GM12874 (cell line): Measurements from ENCODE around the gene AFF3.

Experiments
- TF ChIP-seq, protein P1 (sequence below): IDR thresholded peaks from 2 replicates; pipeline ENCODE4 v1.5.1; 2011; ENCODE audit warnings: low read depth, mild to moderate bottlenecking, control low read depth, low read length, moderate library complexity; ENCODE audit not compliant: insufficient read depth

The AFF3 gene, protein sequence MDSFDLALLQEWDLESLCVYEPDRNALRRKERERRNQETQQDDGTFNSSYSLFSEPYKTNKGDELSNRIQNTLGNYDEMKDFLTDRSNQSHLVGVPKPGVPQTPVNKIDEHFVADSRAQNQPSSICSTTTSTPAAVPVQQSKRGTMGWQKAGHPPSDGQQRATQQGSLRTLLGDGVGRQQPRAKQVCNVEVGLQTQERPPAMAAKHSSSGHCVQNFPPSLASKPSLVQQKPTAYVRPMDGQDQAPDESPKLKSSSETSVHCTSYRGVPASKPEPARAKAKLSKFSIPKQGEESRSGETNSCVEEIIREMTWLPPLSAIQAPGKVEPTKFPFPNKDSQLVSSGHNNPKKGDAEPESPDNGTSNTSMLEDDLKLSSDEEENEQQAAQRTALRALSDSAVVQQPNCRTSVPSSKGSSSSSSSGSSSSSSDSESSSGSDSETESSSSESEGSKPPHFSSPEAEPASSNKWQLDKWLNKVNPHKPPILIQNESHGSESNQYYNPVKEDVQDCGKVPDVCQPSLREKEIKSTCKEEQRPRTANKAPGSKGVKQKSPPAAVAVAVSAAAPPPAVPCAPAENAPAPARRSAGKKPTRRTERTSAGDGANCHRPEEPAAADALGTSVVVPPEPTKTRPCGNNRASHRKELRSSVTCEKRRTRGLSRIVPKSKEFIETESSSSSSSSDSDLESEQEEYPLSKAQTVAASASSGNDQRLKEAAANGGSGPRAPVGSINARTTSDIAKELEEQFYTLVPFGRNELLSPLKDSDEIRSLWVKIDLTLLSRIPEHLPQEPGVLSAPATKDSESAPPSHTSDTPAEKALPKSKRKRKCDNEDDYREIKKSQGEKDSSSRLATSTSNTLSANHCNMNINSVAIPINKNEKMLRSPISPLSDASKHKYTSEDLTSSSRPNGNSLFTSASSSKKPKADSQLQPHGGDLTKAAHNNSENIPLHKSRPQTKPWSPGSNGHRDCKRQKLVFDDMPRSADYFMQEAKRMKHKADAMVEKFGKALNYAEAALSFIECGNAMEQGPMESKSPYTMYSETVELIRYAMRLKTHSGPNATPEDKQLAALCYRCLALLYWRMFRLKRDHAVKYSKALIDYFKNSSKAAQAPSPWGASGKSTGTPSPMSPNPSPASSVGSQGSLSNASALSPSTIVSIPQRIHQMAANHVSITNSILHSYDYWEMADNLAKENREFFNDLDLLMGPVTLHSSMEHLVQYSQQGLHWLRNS (N-terminal part only)

DNA sequence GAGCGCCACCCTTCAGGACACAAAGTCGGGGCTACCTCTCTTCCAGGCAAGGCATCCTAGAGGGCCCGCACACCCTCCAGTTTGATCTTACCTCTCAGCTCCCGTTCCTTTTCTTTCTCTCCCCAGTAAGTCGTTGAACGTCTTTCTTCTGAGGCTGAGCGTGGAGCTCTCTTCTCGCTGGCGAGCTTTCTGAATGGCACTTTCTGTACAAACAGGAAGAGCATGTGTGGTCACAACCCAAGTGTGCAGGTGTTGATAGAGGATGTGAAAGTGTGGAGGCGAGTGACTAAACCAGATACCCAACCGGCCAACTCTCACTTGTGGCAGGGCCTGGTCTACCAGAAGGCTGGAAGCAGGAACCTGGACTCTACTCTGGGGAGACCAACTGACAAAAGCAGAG is at the start of gene AFF3:
AFF3 (minus strand) TSS at position 198 of the 400 bp plus-strand sequence. CDS start 38,136 bp downstream, outside the sequence.
- TF ChIP-seq, protein P1, sequence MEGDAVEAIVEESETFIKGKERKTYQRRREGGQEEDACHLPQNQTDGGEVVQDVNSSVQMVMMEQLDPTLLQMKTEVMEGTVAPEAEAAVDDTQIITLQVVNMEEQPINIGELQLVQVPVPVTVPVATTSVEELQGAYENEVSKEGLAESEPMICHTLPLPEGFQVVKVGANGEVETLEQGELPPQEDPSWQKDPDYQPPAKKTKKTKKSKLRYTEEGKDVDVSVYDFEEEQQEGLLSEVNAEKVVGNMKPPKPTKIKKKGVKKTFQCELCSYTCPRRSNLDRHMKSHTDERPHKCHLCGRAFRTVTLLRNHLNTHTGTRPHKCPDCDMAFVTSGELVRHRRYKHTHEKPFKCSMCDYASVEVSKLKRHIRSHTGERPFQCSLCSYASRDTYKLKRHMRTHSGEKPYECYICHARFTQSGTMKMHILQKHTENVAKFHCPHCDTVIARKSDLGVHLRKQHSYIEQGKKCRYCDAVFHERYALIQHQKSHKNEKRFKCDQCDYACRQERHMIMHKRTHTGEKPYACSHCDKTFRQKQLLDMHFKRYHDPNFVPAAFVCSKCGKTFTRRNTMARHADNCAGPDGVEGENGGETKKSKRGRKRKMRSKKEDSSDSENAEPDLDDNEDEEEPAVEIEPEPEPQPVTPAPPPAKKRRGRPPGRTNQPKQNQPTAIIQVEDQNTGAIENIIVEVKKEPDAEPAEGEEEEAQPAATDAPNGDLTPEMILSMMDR = no peak

DNA sequence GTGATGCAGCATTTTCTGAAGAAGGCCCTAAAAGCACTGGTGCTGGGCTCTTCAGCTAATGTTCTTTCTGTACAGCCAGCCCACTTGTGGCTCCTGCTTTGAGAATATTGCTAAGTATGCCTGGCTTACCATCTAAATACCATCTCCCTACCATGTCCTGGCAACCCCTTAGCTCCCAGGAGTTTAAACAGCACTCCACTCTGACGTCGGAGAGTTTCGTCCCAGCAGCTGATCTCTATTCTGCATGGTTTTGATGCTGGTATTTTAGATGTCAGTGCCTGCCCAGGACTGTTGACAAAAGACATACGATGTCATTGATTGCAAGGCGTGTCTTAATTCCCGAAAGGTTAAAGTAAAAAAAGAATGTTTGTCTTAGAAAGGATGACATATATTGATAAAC is 47.0 kb upstream of the AFF3 start:
- TF ChIP-seq, protein P1 = no peak

DNA sequence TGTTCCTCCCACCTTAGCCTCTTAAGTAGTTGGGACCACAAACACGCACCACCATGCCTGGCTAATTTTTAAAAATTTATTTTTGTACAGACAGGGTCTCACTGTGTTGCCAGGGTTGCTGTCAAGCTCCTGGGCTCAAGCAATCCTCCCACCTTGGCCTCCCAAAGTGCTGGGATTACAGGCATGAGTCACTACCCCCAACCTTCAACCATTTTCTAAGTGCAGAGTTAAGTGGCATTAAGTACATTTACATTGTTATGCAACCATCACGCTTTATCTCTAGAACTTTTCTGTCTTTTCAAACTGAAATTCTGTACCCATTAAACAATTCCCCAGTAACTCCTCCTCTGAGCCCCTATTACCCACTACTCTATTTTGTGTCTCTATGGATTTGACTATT is 45.9 kb upstream of the AFF3 start:
- TF ChIP-seq, protein P1 = no peak

DNA sequence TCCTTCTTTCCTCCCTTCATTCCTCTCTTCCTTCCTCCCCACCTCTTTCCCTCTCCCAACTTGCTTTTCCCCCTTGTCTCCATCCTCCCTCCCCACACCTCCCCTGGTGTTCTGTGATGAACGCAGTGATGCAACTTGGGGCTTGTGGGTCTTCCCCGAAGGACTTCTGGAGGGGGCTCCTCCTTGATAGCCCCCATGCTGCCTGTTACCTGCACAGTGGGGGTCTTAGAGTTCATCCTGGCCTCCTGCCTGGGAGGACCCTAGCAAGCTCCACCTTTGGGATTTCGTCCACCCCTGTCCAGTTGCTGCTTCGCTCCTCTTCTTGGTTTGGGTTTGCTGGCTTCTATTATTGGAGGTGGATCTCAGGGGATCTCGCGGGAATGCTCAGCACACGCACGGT is 43.7 kb upstream of the AFF3 start:
- TF ChIP-seq, protein P1 = no peak

DNA sequence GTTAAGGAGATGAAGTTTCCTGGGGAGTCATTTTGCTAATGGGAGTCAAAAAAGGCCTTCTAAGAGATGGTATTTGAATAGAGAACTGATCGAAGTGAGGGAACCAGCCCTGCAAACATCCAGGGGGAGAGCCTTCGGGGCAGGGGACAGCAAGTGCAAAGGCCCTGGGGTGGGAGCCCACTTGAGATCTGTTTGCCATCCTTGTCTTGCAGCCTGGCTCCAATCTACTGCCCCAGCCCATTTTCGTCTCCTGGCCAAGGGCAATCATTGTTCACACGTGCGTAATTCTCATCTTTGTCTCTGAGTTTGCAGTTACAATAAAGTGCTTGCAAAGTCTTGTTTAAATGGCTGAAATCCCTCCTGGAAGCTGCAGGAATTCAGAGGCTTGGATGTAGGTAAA is 43.1 kb upstream of the AFF3 start:
- TF ChIP-seq, protein P1 = no peak

DNA sequence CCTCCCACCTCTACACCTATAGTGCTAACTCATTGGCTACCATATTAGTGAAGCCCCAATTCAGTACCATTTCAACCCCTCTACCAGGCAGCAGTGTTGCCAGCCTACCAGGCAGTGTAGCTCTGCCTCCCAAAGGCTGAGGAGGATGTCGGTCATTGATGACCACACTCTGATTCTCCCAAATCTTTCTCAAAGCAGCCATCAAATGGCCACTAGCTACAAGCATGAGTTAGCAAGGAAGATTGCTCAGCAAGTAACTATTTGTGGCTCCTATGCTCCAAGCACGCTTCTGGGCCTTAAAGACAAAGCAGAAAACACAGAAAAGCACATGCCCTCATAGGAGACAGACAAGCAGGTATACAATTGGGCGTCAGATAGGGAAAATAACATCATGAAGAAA is 42.7 kb upstream of the AFF3 start:
- TF ChIP-seq, protein P1 = no peak
